NCI-H1105 (cell line): Measurements from ENCODE around the gene TMEM51.

ENCODE experiments used
- DNase-seq: peaks from one replicate; lab custom pipeline; 2025; lab: John Stamatoyannopoulos, UW

The TMEM51 gene

DNA sequence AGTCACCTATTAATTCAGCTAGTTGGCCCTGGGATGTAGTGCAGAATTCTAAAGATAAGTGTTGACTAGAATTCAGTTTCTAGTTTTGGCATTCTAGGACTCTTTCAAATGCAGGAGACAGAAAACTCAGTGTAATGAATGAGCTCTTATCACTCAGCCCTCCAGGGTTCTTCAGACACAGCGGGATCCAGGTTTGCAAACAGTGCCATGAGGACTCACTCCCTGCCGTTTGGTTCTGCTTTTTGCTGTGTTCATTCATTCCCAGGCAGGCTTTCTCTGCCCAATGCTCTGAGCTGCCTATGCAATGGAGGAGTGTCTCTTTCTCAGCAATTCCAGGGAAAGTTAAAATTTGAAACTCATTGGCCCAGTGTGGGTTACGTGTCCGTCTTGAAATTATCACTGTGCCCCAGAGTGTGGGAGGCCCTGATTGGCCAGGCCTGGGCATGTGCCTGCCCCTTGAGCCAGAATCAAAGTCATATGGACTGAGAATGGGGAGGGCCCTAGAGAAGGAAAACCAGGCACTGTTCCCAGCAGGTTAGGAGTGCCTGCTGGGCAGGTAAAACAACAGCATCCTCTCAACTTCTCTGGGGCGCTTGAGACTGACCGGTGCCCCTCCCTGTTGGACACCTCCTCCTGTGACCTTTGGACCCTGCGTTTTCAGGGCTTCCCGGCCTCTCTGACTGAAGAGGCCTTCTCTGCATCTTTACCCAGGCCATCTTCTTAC is 43.4 kb downstream of the TMEM51 start:
- no peak for DNase-seq

DNA sequence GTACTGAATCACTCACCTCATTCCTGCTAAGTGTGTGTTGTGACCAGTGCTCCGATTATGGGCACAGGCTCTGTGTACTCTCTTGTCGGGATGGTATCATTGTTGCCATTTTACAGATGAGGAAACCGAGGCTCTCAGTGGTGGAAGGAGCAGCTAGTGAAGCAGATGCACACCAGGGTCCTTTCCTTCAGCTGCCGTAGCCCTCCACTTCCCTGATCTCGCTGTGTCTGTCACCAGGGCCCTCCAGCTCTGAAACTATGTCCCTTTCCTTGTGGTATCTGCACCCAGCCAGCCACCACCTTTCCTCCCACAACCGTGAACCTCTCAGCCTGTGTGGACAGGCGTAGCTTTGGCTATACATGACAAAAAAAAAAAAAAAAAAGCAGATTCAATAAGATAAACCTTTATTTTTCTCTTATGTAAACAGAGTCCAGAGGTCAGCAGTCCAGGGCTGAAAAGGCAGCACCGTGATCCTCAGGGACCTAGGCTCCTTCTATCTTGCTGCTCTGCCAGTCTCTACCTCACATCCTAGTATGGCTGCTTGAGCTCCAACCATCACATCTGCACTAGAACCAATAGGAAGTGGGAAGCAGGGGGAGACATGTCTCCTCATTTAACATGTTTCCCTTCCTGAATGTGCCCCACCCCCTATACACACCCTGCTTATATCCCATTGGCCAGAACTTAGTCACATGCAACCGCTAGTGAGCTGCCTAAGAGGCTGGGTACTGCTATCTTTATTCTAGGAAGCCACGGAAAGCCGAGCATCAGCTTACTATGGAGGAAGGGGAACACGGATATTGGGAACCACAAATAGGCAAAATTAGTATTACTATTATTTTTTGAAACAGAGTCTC is 44.3 kb downstream of the TMEM51 start:
- no peak for DNase-seq

- no peak for DNase-seq
Measured at GRCh38 chr1:15198684-15199083, 45.1 kb downstream of the TMEM51 start.

DNA sequence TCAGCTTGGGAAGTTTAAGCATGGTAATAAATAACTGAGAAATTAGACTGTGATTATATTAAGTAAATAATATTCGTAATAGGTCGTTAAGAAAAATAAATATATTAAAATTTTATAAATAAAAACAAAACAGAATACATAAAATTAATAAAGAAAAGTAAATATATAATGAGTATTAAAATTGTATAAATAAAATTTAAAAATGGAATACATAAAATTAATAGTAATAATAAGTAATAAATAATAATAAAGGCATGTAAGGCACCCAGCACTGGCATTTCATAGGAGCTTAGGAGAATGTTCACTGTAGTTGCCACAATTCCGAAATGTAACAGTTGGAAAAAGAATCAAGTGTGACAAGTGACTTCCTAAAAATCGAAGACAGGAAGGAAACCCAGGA is 47.7 kb downstream of the TMEM51 start:
- no peak for DNase-seq

DNA sequence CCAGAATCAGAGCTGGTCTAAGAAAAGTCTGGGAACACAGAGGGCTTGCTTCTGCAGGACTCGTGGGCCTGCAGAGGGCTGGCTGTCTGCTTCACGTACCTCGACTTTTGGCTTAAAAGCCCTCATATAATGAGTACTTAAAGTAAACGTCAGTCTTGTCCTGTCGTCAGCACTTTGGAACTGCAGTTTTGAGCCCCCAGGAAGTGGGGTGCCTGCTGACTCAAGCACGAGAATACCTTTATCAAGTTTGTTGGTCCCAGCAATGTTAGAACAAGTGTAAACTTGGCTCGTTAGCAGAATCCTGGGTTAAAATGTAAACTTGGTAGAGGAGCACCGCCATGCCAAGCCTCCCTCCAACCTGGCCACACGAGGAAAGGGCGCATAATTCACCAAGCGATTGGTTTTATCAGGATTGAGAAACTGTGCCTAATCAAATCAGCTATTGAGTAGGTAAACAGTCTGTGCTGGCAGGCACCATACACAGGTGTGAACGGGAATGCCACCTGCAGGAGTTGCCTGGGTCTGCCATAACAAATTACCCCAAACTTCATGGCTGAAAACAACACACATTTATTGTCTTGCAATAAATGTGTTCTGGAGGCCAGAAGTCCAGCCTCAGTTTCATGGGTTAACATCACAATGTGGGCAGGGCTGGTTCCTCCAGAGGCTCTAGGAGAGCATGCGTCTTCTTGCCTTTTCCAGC is 48.5 kb downstream of the TMEM51 start:
- DNase-seq, result no peak

DNA sequence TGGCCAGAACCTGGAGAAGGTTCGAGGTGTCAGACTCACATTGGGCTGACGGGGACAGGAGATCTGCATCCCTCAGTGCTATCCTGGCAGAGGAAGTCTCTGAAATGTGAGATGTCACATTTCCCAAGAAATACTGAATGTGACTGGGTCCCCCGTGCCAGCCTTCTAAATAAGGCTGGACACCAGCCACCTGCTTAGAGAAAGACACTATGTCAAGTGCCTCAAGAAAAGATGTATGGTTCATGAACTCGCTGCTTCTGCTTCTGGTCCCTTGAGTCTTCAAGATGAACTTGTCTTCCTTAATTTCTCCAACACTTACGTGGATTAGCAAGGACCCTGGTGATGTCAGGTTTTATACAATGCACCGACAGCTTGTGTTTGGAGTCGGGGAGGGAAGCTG is 51.4 kb downstream of the TMEM51 start:
- no peak for DNase-seq

DNA sequence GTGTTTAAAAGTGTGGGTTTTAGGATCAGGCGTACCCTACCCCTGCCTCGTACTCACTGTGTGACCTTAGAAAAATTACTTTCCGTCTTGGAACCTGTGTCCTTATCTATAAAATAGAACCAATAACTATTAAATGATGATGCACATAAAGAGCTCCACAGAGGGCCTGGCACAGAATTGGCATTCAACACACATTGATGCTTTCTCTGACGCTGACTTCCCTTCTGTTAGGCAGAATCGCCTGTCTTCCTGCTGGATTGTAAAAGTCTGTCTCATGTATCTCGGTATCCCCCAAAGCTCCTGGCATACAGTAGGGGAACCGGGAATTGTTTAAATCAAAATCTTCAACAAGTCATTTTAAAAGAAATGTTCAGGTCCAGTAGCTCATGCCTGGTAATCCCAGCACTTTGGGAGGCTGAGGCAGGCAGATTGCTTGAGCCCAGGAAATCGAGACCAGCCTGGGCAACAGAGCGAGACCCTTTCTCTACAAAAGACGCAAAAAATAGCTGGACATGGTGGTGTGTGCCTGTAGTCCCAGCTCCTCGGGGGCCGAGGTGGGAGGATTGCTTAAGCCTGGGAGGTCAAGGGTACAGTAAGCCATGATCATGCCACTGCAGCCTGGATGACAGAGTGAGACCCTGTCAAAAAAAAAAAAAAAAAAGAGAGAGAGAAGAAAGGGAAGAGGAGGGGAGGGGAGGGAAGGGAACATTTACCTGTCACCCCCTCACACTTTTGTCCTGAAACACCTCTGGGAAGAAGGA is 52.2 kb downstream of the TMEM51 start:
- no peak for DNase-seq

DNA sequence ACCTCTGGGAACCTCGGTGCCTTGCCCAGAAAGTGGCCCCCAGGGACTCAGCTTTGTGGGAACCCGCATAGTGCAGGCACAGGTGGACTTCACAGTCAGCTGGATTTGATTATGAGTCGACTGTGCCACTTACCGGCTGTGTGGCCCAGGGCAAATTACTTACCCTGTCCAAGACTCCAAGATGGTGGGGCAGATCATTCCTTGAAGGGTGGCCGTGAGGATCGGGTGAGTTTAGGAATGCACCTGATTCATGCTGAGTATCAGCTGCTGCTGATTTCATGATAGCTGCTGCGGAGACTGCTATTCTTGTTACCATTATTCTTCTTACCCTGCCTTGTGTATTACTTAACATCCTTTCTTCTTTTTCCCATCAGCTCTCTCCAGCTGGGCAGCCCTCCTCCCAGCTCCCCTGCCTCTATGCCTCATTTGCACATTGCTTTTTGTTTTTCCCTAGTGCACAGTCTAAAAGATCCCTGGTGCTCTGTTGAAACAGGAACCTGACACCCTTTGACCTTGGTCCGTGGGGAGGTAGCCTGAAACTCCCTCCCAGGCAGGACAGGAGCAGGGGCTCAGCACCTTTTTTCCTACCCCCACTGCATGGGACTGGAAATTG is 53.0 kb downstream of the TMEM51 start:
- no peak for DNase-seq

- no peak for DNase-seq
Measured at GRCh38 chr1:15207031-15207828, 53.7 kb downstream of the TMEM51 start.

DNA sequence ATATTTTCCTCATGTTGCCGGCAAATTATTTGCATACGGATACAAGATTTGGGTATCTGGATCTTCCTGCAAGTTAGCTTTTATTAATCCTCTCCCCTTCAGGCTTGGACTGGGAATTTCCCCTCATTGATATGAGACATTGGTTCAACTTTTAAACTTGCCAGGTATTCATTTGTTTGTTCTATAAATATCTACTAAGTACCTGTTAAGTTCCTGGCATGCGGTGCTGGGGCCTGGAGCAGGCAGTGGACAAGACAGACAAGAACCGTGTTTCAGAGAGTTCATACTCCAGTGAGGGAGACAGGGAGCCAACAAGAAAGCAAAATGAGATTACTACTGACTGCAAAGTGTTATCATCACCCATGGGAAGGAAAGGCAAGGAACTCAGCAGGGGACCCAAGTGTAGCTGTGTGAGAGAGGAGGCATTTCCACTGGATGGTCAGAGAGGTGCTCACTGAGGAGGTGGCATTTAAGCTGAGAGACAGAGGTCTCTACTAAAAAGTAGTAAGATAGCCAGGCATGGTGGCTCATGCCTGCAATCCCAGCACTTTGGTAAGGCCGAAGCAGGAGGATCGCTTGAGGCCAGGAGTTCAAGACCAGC is 54.4 kb downstream of the TMEM51 start:
- no peak for DNase-seq

GRCh38 chr1:15210651-15211375 is 57.3 kb downstream of the TMEM51 start:
- DNase-seq, result no peak

DNA sequence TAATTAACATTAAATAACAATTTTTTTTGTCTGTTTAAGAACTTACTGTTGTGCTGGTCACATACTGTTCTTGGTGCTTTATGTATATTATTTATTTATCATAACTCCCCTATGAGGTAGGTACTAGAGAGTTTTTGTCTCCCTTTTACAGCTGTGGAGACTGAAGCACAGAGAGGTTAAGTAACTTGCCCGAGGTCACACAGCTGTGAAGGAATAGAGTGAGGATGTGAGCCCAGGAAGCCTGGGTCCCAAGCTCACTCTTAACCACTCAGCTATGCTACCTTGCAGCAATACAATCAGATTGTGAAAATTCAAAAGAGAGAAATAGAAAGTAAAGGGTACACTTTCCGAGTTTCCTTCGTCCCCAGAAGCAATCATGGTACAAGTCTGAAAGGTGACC is 57.9 kb downstream of the TMEM51 start:
- DNase-seq, result no peak

DNA sequence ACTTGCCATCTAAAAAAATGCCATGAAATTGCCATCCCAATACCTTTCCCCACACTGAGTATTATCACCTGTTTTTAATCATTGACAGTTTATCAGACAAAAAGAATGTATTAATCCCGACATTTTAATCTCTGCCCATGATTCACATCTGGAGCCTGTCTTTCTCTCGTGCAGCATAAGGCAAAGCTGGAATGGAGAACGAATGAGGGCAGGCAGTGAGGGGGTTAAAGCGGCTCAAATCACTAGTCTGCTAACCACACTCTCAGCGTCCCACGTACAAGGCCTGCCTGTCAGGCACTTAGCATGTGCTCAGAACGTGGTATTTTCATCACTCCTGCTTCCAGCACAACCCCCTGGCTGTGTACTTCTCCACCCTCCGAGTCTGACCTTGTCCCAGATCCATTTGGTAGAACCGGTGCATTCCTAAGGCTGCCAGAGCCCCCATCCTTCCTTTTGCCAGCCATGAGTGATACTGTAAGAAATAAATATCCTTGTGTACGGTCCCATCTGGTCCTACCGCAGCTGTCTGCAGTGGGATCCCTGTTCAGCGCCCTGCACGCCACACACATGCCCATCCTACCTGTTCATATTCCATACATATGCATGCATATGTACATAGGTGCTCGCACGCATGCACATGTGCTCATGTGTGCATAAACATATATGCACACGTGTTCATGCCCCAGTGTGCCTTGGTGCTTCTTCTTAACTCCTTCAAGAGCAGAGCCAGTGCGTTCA is 58.8 kb downstream of the TMEM51 start:
- no peak for DNase-seq

- DNase-seq, result no peak
Measured at GRCh38 chr1:15212954-15213291, 59.4 kb downstream of the TMEM51 start.

GRCh38 chr1:15213341-15213821 is 59.8 kb downstream of the TMEM51 start:
- DNase-seq, result no peak

DNA sequence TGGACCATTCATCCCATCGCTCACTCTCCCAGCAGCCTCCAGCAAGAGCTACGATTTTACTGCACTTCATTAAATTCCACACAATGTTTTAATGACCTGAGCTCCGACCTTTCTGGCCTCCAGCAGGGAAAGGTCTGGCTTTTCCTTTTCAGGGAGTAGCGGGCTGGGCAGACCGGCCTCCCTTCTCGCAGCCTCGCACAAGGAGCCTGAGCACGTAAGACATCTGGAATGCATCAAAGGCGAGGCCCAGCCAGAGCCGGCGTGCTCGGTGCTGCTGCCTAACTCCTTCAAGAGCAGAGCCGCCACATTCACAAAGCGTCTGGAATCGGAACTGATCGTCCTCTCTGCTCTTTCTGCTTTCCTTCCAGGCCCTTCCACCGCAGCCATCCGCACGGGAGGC is 61.0 kb downstream of the TMEM51 start:
- DNase-seq, result no peak

DNA sequence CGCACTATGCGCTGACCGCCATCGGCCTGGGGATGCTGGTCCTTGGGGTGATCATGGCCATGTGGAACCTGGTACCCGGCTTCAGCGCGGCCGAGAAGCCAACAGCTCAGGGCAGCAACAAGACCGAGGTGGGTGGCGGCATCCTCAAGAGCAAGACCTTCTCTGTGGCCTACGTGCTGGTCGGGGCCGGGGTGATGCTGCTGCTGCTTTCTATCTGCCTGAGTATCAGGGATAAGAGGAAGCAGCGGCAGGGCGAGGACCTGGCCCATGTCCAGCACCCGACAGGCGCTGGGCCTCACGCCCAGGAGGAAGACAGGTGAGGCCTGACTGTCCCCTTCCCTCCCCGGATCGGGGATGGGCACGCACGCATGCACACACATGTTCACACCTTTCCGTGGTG is 61.6 kb downstream of the TMEM51 start:
- DNase-seq, result no peak

GRCh38 chr1:15217654-15218053 is 64.1 kb downstream of the TMEM51 start:
- DNase-seq, result no peak
